Adrenal gland (tissue), 5 donors: ENCODE data around the gene FBXW7.

ENCODE experiments used
- CTCF ChIP-seq, 6 experiments: fragments of 450-650 bp in 4 of 6; fragments of 200-600 bp in 2 of 6; sonication (generic) in 1 of 6; IDR thresholded peaks; 1 replicate in 5 of 6; 2 replicates in 1 of 6; pipeline versions ENCODE4 v1.5.1 to v1.8.0; 2016 to 2021; ENCODE audit warnings: antibody characterized with exemption in 6 of 6, mild to moderate bottlenecking in 2 of 6, moderate library complexity in 1 of 6
- POLR2A ChIP-seq, 2 donors: fragments of 450-650 bp; IDR thresholded peaks; one replicate each; pipeline ENCODE4 v1.6.1; 2017; ENCODE audit warnings: antibody characterized with exemption in 2 of 2, mild to moderate bottlenecking in 2 of 2, moderate library complexity in 1 of 2
- donor health status: DM: no; HTN: no; CAD: no.

- TF ChIP-seq CTCF (IDR thresholded peaks at IDR 0.05): no peak
- no peak for TF ChIP-seq POLR2A (IDR thresholded peaks at IDR 0.05)
Measured at GRCh38 chr4:152304220-152304619, 231.7 kb downstream of the FBXW7 start.
